ENCODE results near the gene AHRR.
A peak's percentile ranks its signal among the peaks of the same experiment; 100 is the strongest.
"Not testable (repeated sequence)": the region's sequence is repeated elsewhere in the genome, so short reads cannot be mapped to it uniquely, and the experiment has no call there.

Gene AHRR

GRCh38 chr5:475704-476101 is 154.2 kb downstream of the AHRR start:
- no peak for DNase-seq (ENCODE audit: low read depth)

DNA sequence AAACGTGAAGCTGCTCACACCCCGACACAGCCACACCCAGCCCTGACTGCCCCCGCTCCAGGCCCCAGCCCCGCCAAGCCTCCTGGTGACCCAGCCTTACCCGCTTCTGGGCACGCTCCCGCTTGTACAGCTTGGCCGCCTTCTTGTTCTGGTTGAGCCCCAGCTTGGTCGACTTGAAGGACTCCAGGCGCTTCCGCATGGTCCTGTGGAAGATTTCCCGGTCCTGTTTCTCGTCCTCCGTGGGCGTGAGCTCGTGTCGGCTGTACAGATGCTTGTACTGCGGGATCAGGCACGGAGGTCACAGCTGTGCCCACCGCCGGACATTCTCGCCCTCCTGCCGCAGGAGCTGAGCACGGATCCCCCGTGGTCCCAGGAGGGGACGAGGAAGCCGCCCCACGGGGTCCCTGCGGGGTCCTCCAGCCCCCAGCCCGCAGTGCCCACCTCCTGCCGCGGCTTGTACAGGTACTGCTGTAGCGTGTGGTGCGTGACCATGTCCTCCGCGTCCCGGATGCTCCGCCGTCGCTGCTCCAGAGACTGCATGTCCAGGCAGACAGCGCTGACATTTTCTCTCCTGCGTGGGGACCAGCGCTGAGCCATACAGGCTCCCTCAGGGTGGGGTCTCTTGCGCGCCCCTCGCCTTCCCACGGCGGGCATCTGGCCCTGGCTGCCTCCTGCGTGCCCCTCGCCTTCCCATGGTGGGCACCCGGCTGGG is 154.7 kb downstream of the AHRR start:
- no peak for DNase-seq (ENCODE audit: low read depth)

- DNase-seq (ENCODE audit: low read depth): no peak
Observed at GRCh38 chr5:476814-477175, 155.3 kb downstream of the AHRR start.

DNA sequence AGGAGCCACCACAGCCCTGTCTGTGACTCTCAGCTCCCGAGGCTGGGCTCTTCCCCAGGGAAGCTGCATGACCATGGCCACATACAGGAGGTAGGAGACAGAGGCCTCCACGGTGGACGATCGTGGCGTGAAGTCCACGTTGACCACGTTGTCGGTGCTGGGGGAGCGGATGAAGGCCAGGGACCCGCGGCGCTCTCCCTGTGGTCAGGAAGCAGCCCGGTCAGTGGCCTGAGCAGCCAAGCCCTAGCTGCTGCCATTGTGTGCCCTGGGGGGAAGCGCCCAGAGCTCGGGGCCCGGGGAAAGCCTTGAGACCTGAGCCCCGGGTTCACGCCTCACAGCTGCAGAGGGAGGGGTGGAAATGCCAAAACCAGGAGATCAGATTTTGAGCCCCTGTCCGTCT is 155.7 kb downstream of the AHRR start:
- no peak for DNase-seq (ENCODE audit: low read depth)

- DNase-seq (ENCODE audit: low read depth): no peak
Observed at GRCh38 chr5:477871-478270, 156.4 kb downstream of the AHRR start.

- DNase-seq (ENCODE audit: low read depth): no peak
Observed at GRCh38 chr5:478369-478981, 157.0 kb downstream of the AHRR start.

- no peak for DNase-seq (ENCODE audit: low read depth)
Observed at GRCh38 chr5:478982-479535, 157.5 kb downstream of the AHRR start.

- no peak for DNase-seq (ENCODE audit: low read depth)
Observed at GRCh38 chr5:479566-480319, 158.2 kb downstream of the AHRR start.

DNA sequence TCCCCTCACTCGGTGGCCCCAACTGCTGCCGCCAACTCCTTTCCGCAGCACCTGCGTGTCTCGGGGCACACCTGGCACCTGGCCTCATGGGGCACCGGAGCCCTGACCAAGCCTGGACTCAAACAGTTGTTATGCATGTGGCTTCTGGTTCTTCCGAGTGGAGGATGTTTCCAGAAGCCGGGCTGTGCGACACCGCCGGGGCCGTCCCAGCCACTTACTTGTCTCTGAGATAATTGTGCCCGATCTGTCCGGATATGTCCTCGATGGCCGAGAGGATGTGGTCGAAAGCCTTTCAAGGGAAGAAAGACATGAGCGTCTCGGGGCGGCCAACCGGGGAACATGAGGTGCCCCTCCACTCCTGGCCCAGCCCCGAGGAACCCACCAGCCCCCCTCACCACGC is 159.8 kb downstream of the AHRR start:
- DNase-seq (ENCODE audit: low read depth): no peak

DNA sequence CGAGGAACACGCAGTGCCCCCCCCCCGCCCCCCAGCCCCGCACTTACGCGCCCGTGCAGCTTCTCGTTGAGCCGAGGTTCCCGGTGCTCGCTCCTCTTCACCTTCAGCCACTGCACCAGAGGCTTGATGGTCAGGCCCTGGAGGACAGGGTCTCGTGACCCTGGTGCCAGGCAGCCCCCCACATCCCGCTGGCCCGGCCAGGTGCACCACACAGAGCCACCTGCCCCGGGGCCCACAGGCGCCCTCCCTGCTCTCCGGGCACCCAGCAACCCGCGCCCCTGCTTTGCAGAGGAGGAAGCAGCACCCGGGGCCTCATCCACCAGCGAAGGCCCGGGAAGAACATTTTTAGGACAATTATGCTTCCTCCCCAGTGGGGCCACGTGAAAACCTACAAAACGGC is 160.5 kb downstream of the AHRR start:
- DNase-seq (ENCODE audit: low read depth): no peak

GRCh38 chr5:482506-482905 is 161.0 kb downstream of the AHRR start:
- DNase-seq (ENCODE audit: low read depth): no peak

DNA sequence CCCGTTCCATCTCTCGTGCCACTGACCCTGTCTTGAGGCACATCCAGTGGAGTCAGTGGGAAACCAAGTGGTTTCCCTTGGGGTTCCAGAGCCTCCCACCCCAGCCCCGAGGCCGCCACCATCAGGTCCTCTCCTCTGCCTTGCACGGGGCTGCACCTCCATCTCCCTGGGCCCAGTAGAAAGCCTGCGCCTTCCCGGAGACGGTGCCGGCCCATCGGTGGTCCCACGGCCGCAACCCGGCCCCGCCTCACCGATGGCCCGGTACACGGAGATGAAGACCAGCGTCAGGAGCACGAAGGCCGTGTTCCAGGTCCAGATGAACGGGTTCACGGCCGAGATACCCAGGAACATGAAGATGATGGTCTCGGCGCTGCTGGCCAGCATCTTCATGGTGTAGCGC is 161.5 kb downstream of the AHRR start:
- no peak for DNase-seq (ENCODE audit: low read depth)

DNA sequence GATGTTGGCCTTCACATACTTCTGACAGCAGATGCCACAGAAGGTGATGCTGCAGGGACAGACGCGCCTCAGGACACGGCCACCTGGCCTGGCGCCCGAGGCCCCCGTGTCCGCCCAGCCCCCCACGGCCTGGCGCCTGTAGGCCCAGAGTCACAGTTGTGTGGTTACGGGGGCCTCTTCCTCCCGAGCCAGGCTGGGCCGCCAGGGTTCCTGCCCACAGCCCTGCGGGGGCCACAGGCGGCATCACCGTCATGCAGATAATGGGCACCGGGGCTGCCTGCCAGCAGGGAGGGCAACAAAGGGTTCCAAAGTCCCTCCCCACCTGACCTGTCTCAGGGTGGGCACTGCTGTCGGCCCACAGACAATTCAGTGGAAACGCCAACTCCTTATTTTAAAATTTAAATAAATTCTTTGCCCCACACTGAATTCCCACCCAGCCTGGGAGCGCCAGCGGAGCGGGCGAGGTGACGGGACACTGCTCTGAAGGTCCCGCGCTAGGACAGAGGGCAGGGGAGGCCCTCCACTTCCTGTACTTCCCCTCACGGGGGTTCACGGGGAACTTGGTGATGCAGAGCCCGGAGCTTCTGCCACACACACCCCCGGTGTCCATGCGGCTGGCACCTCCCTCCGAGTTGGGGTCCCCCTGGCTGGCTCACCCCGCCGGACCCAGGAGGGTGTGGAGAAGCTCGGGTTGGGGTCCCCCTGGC is 162.1 kb downstream of the AHRR start:
- no peak for DNase-seq (ENCODE audit: low read depth)

DNA sequence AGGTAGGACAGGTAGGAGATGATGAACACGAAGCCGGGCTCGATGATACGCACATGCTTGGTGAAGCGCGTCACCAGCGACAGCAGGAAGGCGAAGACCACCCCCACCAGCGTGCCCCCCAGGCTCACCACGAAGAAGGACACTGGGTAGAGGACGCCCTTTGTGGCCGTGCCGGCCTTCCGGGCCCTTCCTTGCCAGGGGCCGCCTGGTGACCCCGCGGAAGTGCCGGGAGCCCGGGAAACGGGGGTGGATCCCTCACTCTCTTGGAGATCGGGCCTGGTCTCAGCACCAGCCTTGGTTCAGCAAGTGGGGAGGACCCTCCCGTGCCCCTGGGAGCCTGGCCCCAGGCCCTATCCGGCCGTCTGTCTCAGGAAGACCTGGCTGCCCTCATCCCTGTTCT is 163.0 kb downstream of the AHRR start:
- DNase-seq (ENCODE audit: low read depth): no peak

- no peak for DNase-seq (ENCODE audit: low read depth)
Observed at GRCh38 chr5:485113-485945, 163.8 kb downstream of the AHRR start.

- DNase-seq (ENCODE audit: low read depth): peak; percentile 91
Observed at GRCh38 chr5:485946-486491, 164.5 kb downstream of the AHRR start.

- DNase-seq (ENCODE audit: low read depth): not testable (repeated sequence)
Observed at GRCh38 chr5:486597-486996, 165.1 kb downstream of the AHRR start.
